ENCODE measurements around the gene ARHGAP26. TPM values are rescaled to one million over a fixed set of nuclear protein-coding genes. Genes with fewer than 3 reads are reported as not detected.

The ARHGAP26 gene
- total RNA-seq, 1 experiment from 2014 or later = 65.5 TPM

GRCh38 chr5:142931896-142932686 is 161.9 kb downstream of the ARHGAP26 start:
- CTCF ChIA-PET = no interaction called here
- Histone ChIP-seq H3K27ac (ENCODE audit: low read length) (no peak overlapping the region), H3K27me3 (ENCODE audit: control insufficient read depth, insufficient read depth, low read length) (no peaks in the 10 kb centered on the region), H3K9me3 (ENCODE audit: control insufficient read depth, insufficient read depth, low read depth, low read length) (no peaks in the 10 kb centered on the region), H3K36me3 (ENCODE audit: control insufficient read depth, insufficient read depth, low read length) (peaks cover 3% of the 10 kb centered on the region; the same call in 1 of the 2 replicates), H3K4me1 (ENCODE audit: control insufficient read depth, insufficient read depth, low read length) (no peaks in the 10 kb centered on the region), H3K4me3 (ENCODE audit: low read depth in 2 of 2, low read length in 2 of 2) (no peak overlapping the region)
- ATAC-seq = no peak
- POLR2A ChIA-PET = no interaction called here
- intact Hi-C loops (cut with micrococcal nuclease; ENCODE audit: unreplicated experiment) = no loop called here
- no peak for TF ChIP-seq TCF7L2 (IDR thresholded peaks at IDR 0.05; ENCODE audit: low read depth, low read length)
- no peak for TF ChIP-seq SIN3A (IDR thresholded peaks at IDR 0.05; ENCODE audit: borderline replicate concordance, insufficient read depth, low read depth, low read length)
- no peak for TF ChIP-seq POLR2AphosphoS5 (IDR thresholded peaks at IDR 0.05; ENCODE audit: low read depth, low read length)
- no peak for TF ChIP-seq REST (IDR thresholded peaks at IDR 0.05; ENCODE audit: insufficient read depth in 1 of 2, low read depth in 2 of 2, low read length in 1 of 2)
- in situ Hi-C loops (cut with HindIII; ENCODE audit: low pct_unique_long_range_greater_than_20kb, low sequenced_read_pairs) = no loop called here
- DNase-seq (ENCODE audit: low read depth, low spot score) = no peak
- BruUV-seq (replicated peaks) = no TSS peak

- in situ Hi-C loops (cut with HindIII; ENCODE audit: low pct_unique_long_range_greater_than_20kb, low sequenced_read_pairs) (no loop called here), intact Hi-C loops (cut with micrococcal nuclease; ENCODE audit: unreplicated experiment) (no loop called here)
- CTCF ChIA-PET = no interaction called here
- Histone ChIP-seq H3K27ac (ENCODE audit: low read length) (no peak overlapping the region), H3K4me1 (ENCODE audit: control insufficient read depth, insufficient read depth, low read length) (no peaks in the 10 kb centered on the region), H3K36me3 (ENCODE audit: control insufficient read depth, insufficient read depth, low read length) (peaks cover 3% of the 10 kb centered on the region; the same call in 1 of the 2 replicates), H3K27me3 (ENCODE audit: control insufficient read depth, insufficient read depth, low read length) (no peaks in the 10 kb centered on the region), H3K9me3 (ENCODE audit: control insufficient read depth, insufficient read depth, low read depth, low read length) (no peaks in the 10 kb centered on the region), H3K4me3 (ENCODE audit: low read depth in 2 of 2, low read length in 2 of 2) (no peak overlapping the region)
- ATAC-seq = no peak
- no TSS peak for BruUV-seq (replicated peaks)
- TF ChIP-seq POLR2AphosphoS5 (IDR thresholded peaks at IDR 0.05; ENCODE audit: low read depth, low read length) (no peak), TCF7L2 (IDR thresholded peaks at IDR 0.05; ENCODE audit: low read depth, low read length) (no peak), SIN3A (IDR thresholded peaks at IDR 0.05; ENCODE audit: borderline replicate concordance, insufficient read depth, low read depth, low read length) (no peak), CTCF (IDR thresholded peaks at IDR 0.05) (no peak), REST (IDR thresholded peaks at IDR 0.05; ENCODE audit: insufficient read depth in 1 of 2, low read depth in 2 of 2, low read length in 1 of 2) (no peak)
- POLR2A ChIA-PET = no interaction called here
- DNase-seq (ENCODE audit: low read depth, low spot score) = no peak
Observed at GRCh38 chr5:142934051-142934762, 164.0 kb downstream of the ARHGAP26 start.
